ENCODE data around the gene ZSCAN21. TPM values are rescaled to one million over a fixed set of nuclear protein-coding genes. Genes with fewer than 3 reads are reported as not detected.

The ZSCAN21 gene
- total RNA-seq, 1 donor from 2014 or later, result 8.4 TPM

- Histone ChIP-seq H3K4me3 (no peak overlapping the region), H3K9me3 (peaks cover 7% of the 10 kb centered on the region), H3K27ac (no peak overlapping the region), H3K36me3 (peaks cover 74% of the 10 kb centered on the region), H3K27me3 (ENCODE audit: low read depth) (no peaks in the 10 kb centered on the region), H3K4me1 (peaks cover 28% of the 10 kb centered on the region)
- no peak for ATAC-seq
- intact Hi-C loops (cut with DNase I), result no loop called here
- no peak for DNase-seq
- TF ChIP-seq CTCF (IDR thresholded peaks at IDR 0.05), result no peak
These were observed 27.6 kb downstream of the ZSCAN21 start for GRCh38 chr7:100077205-100077604.

GRCh38 chr7:100079024-100079560 lies 29.5 kb downstream of the ZSCAN21 start:
- H3K9me3 ChIP-seq, result no peaks in the 10 kb centered on the region
- H3K4me1 ChIP-seq, result peaks cover 35% of the 10 kb centered on the region
- TF ChIP-seq CTCF (IDR thresholded peaks at IDR 0.05), result no peak
- peaks cover 55% of the 10 kb centered on the region for H3K36me3 ChIP-seq
- H3K27me3 ChIP-seq (ENCODE audit: low read depth), result no peaks in the 10 kb centered on the region
- H3K4me3 ChIP-seq, result no peak overlapping the region
- no peak overlapping the region for H3K27ac ChIP-seq
- intact Hi-C loops (cut with DNase I), result no loop called here
- ATAC-seq, result no peak
- no peak for DNase-seq

GRCh38 chr7:100080907-100081534 lies 31.4 kb downstream of the ZSCAN21 start:
- Histone ChIP-seq H3K4me3 (peak overlapping the region; percentile 96), H3K9me3 (no peaks in the 10 kb centered on the region), H3K4me1 (peaks cover 35% of the 10 kb centered on the region), H3K27me3 (ENCODE audit: low read depth) (no peaks in the 10 kb centered on the region), H3K27ac (peak overlapping the region; percentile 93), H3K36me3 (peaks cover 36% of the 10 kb centered on the region)
- intact Hi-C loops (cut with DNase I), result no loop called here
- DNase-seq, result no peak
- ATAC-seq, result peak; percentile 32 to 35
- no peak for TF ChIP-seq CTCF (IDR thresholded peaks at IDR 0.05)

GRCh38 chr7:100081535-100082102 lies 32.0 kb downstream of the ZSCAN21 start, which contains the start of gene ZNF3:
ZNF3 (minus strand) TSS chr7:100081723; CDS start chr7:100077357, 4,366 bp downstream.
- Histone ChIP-seq H3K27ac (peak within 1 kb of the TSS; percentile 93), H3K9me3 (no peaks in the 10 kb centered on the region), H3K4me3 (peak within 1 kb of the TSS; percentile 96), H3K27me3 (ENCODE audit: low read depth) (no peaks in the 10 kb centered on the region), H3K36me3 (peaks cover 30% of the 10 kb centered on the region), H3K4me1 (peaks cover 35% of the 10 kb centered on the region)
- peak; percentile 96 for TF ChIP-seq CTCF (IDR thresholded peaks at IDR 0.05)
- peak; percentile 97 to 98 for ATAC-seq
- intact Hi-C loops (cut with DNase I), result no loop called here
- DNase-seq, result peak; percentile 98

GRCh38 chr7:100082978-100083377 lies 33.4 kb downstream of the ZSCAN21 start:
- H3K4me3 ChIP-seq, result no peak overlapping the region
- H3K4me1 ChIP-seq, result peaks cover 36% of the 10 kb centered on the region
- H3K27ac ChIP-seq, result peak overlapping the region; percentile 93
- peaks cover 16% of the 10 kb centered on the region for H3K36me3 ChIP-seq
- ATAC-seq, result no peak
- no peaks in the 10 kb centered on the region for H3K27me3 ChIP-seq (ENCODE audit: low read depth)
- TF ChIP-seq CTCF (IDR thresholded peaks at IDR 0.05), result no peak
- H3K9me3 ChIP-seq, result no peaks in the 10 kb centered on the region
- intact Hi-C loops (cut with DNase I), result no loop called here
- DNase-seq, result no peak
